GM12873 (cell line): ENCODE data around the gene RAB17.

Experiments used
- CTCF ChIP-seq: IDR thresholded peaks from 2 replicates; pipeline ENCODE4 v1.5.1; 2012; ENCODE audit warnings: low read depth, mild to moderate bottlenecking, moderate library complexity, low read length, control low read depth; ENCODE audit not compliant: insufficient read depth; ENCODE audit errors: missing control alignments

Gene RAB17

GRCh38 chr2:237564526-237565131, 25.9 kb downstream of the RAB17 start:
- no peak for TF ChIP-seq CTCF

DNA sequence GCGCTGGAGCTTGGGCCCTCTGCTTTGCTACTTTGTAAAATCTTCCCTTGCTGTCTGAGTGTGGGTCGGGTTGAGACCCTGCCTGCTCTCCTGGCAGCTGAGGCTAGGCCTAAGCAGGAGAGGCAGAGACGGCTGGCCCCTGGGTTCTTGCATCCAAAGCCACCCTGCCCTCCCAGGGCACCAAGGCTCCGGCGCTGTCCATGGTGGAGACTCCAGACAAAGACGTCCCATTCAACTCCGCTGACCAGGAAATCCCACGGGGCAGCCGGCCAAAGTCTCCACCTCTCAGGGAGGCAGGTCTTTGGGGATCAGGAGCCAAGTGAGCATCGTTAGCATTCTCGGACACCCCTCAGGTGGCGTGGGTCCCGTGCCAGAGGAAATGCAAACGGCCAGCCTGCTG, 26.7 kb downstream of the RAB17 start:
- no peak for TF ChIP-seq CTCF

DNA sequence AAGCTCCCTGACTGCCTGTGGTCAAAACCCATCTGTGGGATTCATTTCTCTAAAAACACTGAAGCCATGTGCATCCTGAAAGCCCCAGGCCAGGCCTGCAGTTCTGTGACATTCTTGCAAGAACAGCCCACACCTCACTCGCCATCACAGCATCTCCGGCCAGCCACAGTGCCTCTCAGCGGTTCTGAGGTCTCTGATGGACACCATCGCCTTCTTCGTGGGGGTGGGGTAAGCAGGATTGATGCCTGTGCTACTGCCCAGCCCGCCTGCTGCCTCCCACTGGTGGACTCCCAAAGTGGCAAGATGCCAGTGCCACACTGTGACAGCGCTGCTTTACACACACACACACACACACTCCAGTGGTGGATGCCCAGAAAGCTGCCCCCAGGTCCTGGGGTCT, 29.3 kb downstream of the RAB17 start:
- TF ChIP-seq CTCF: no peak

GRCh38 chr2:237558961-237559641, 31.4 kb downstream of the RAB17 start:
- TF ChIP-seq CTCF: no peak

DNA sequence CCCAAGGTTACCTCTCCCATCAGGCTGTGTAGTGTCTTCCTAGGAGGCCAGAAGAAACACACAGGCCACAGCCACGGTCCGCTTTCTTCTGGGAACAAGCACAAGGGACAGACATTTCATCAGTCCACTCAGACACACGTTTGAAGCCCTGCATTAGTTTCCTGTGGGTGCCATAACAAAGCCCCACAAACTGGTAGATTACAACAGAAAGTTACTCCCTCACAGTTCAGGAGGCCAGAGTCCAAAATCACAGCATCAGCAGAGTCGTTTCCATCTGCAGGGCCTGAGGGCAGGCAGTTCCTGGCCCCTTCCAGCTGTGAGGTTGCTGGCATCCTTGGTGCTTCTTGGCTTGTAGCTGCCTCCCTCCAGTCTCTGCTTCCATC, 32.9 kb downstream of the RAB17 start:
- no peak for TF ChIP-seq CTCF

GRCh38 chr2:237556773-237557632, 33.5 kb downstream of the RAB17 start:
- no peak for TF ChIP-seq CTCF

- no peak for TF ChIP-seq CTCF
Observed at GRCh38 chr2:237555560-237555959, 35.0 kb downstream of the RAB17 start.
